ENCODE data around the gene ETV7.

DNA sequence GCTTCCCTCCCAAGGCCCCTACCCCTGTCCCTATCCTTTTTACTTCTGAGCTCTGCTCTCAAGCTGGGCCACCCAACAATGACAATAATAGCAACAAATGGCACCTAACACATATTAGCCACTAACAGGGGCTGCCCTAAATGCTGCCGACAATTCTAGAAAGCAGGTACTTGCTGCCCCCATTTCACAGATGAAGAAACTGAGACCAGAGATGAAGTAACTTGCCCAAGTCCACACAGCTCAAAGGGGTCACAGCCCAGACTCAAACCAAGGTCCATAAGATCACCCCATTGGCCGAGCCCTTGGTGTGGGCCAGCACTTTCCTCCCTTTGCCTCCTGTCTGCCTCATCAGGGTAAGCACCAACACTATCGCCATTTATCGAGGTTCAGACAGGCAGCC is 62.8 kb downstream of the ETV7 start:
- TF ChIP-seq NR2F6 (IDR thresholded peaks at IDR 0.05), result no peak
- no peak for TF ChIP-seq NR2F6 (CRISPR knock-in tag; IDR thresholded peaks at IDR 0.05)
- TF ChIP-seq MEIS2 (CRISPR knock-in tag; IDR thresholded peaks at IDR 0.05), result no peak
- TF ChIP-seq FOXK1 (CRISPR knock-in tag; IDR thresholded peaks at IDR 0.05; ENCODE audit: borderline replicate concordance, low read depth), result no peak
- TF ChIP-seq, protein P1, sequence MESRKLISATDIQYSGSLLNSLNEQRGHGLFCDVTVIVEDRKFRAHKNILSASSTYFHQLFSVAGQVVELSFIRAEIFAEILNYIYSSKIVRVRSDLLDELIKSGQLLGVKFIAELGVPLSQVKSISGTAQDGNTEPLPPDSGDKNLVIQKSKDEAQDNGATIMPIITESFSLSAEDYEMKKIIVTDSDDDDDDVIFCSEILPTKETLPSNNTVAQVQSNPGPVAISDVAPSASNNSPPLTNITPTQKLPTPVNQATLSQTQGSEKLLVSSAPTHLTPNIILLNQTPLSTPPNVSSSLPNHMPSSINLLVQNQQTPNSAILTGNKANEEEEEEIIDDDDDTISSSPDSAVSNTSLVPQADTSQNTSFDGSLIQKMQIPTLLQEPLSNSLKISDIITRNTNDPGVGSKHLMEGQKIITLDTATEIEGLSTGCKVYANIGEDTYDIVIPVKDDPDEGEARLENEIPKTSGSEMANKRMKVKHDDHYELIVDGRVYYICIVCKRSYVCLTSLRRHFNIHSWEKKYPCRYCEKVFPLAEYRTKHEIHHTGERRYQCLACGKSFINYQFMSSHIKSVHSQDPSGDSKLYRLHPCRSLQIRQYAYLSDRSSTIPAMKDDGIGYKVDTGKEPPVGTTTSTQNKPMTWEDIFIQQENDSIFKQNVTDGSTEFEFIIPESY (CRISPR knock-in tag; IDR thresholded peaks at IDR 0.05), result no peak
- no peak for TF ChIP-seq HNRNPLL (IDR thresholded peaks at IDR 0.05; ENCODE audit: low read depth, low read length, poor library complexity, severe bottlenecking)
- TF ChIP-seq ZNF253 (CRISPR knock-in tag; IDR thresholded peaks at IDR 0.05; ENCODE audit: borderline replicate concordance), result no peak
- TF ChIP-seq, protein P2, sequence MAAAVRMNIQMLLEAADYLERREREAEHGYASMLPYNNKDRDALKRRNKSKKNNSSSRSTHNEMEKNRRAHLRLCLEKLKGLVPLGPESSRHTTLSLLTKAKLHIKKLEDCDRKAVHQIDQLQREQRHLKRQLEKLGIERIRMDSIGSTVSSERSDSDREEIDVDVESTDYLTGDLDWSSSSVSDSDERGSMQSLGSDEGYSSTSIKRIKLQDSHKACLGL (CRISPR knock-in tag; IDR thresholded peaks at IDR 0.05), result no peak
